GM23248 (cell line): Measurements from ENCODE around the gene SMC1A.

Experiments
- EZH2 ChIP-seq: fragments of 200-600 bp; sonication (generic); IDR thresholded peaks from 2 replicates; pipeline ENCODE4 v1.6.1; 2018; ENCODE audit warnings: antibody characterized with exemption, mild to moderate bottlenecking; ENCODE audit not compliant: insufficient read depth, poor library complexity, severe bottlenecking
- EZH2phosphoT487 ChIP-seq: fragments of 200-600 bp; sonication (generic); IDR thresholded peaks from 2 replicates; pipeline ENCODE4 v1.6.1; 2018; ENCODE audit warnings: antibody characterized with exemption, moderate library complexity, mild to moderate bottlenecking, low read depth; ENCODE audit not compliant: insufficient read depth

DNA sequence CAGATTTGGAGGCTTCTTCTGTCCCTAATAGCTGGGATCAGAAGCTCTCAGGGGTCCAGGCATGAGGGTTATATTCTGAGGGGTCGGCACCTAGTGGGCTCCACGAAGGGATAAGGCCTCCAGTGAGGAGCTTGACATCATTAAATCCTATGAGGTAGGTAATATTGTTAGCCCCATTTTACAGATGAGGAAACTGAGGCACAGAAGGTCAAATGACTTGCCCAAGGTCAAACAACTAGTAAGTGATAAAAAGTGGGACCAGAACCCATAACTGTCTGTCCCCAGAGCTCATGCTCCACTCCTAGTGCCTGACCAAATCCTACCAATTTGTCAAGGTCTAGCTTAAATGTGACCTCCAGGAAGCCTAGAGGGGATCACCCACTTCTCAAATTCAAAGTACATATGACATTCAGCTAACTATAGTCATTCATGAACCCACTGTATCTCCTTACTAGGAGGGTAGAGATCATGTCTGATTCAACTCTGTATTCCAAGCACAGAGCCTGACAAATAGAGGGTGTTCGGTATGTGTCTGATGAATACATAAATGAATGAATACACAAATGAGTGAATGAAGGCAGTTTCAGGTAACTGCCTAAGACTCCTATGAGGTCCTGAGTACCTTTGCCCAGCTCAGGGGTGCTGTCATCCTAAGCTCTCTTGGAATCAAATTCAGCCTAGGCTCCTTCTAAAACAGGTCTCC is 43.3 kb downstream of the SMC1A start:
- TF ChIP-seq EZH2, result no peak
- no peak for TF ChIP-seq EZH2phosphoT487
